ENCODE measurements around the gene ACTR10. TPM values are rescaled to one million over a fixed set of nuclear protein-coding genes. Genes with fewer than 3 reads are reported as not detected.
A peak's percentile ranks its signal among the peaks of the same experiment; 100 is the strongest.

Gene ACTR10
- polyA plus RNA-seq, 1 donor, result 68.1 TPM

DNA sequence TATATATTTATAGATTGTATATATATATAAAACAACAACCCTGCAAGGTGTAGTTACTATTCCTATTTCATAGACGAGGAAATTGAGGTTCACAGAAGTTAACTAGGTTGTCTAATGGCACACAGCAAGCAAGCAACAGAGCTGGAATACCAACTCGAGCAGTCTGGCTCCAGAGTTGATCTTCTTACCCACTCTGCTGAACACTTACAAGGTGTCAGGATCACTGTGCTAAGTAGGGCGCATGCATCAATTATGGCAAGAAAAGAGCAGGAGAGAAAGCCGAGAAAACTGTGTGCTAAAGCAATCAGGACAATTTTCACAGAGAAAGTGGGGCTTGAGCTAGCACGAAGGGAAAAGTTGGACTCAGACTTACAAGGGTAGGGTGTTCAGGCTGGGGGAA, 32.1 kb upstream of the ACTR10 start:
- Histone ChIP-seq H3K27me3 (ENCODE audit: control insufficient read depth, insufficient read depth, low read length) (peaks cover 3% of the 10 kb centered on the region), H3K36me3 (ENCODE audit: control insufficient read depth, insufficient read depth, low read length) (no peaks in the 10 kb centered on the region), H3K4me3 (ENCODE audit: low read length) (no peak overlapping the region), H3K4me1 (ENCODE audit: control insufficient read depth, insufficient read depth, low read length) (no peaks in the 10 kb centered on the region), H3K9me3 (ENCODE audit: control insufficient read depth, low read depth, low read length) (no peaks in the 10 kb centered on the region), H3K27ac (ENCODE audit: low read length) (no peak overlapping the region)
- no peak for DNase-seq
- WGBS (ENCODE audit: insufficient coverage, low lambda C conversion rate), result 100% methylated on average over 1 of the region's 5 CpGs

DNA sequence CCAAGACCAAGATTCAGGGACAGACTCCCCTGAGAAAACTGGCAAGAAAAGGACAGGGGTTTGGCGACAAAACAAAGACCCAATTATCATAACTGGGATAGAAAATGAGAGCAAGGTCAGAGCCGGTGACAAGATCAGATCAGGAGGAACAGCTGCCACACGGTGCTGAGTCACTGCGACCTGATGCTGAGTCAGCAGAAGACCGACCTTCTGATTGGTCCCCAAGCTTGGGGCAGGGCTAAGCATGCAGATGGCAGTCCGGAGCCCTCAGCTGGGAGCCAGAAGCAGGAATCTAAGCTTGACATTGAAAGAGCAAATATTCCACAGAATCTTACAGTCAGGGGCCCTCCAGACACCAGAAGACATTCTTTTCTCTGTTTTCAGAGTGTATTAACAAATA, 28.9 kb upstream of the ACTR10 start:
- no peak overlapping the region for H3K4me3 ChIP-seq (ENCODE audit: low read length)

DNA sequence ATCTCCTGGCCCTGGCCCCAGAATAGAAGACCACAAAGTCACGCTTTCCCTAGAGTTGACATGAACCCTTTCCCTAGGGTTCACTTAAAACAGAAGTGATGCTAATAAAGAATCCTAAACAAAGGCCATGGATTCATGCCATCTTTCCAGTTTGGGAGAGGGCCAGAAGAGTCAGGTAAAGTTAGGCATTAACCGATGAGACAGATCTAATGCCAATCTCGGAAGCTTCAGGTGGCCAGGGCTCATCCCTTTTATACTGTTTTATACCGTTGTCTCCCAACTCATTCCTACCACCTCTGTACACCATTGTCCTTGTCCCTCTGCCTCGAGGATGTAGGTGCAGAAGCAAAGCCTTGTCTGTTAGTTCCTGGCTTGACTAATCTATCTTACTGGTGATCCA, 22.8 kb upstream of the ACTR10 start:
- Histone ChIP-seq H3K4me3 (ENCODE audit: low read length) (no peak overlapping the region), H3K4me1 (ENCODE audit: control insufficient read depth, insufficient read depth, low read length) (no peaks in the 10 kb centered on the region), H3K36me3 (ENCODE audit: control insufficient read depth, insufficient read depth, low read length) (no peaks in the 10 kb centered on the region), H3K27ac (ENCODE audit: low read length) (no peak overlapping the region), H3K9me3 (ENCODE audit: control insufficient read depth, low read depth, low read length) (no peaks in the 10 kb centered on the region), H3K27me3 (ENCODE audit: control insufficient read depth, insufficient read depth, low read length) (no peaks in the 10 kb centered on the region)
- 80% methylated on average over 1 of the region's 5 CpGs for WGBS (ENCODE audit: insufficient coverage, low lambda C conversion rate)
- DNase-seq, result no peak

More for the DNA sequence above, 28.9 kb upstream of the ACTR10 start:
- no peaks in the 10 kb centered on the region for H3K4me1 ChIP-seq (ENCODE audit: control insufficient read depth, insufficient read depth, low read length)
- no CpG with 5 or more reads among the region's 6 CpGs for WGBS (ENCODE audit: insufficient coverage, low lambda C conversion rate)
- no peaks in the 10 kb centered on the region for H3K9me3 ChIP-seq (ENCODE audit: control insufficient read depth, low read depth, low read length)
- no peak overlapping the region for H3K27ac ChIP-seq (ENCODE audit: low read length)
- DNase-seq, result peak; percentile 77 to 78
- H3K27me3 ChIP-seq (ENCODE audit: control insufficient read depth, insufficient read depth, low read length), result peaks cover 3% of the 10 kb centered on the region
- H3K36me3 ChIP-seq (ENCODE audit: control insufficient read depth, insufficient read depth, low read length), result no peaks in the 10 kb centered on the region

DNA sequence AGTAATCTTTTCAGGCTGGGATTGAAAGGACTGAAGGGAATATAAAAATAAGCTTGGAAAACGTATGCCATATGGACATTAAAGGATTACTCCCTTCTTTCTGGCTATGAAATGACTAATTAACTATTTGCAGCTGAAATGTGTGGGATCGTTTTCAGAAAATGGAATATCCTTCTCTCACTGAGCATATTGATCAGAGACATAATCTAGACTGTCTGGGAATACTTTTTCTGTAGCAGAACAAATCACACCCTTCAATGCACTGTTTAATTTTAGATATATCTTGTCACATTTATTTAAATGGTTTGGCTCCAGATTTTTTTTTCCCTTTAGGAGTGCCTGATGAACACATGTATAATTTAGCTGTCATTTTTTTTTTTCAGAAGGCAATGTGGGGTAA, 10.8 kb upstream of the ACTR10 start:
- Histone ChIP-seq H3K27me3 (ENCODE audit: control insufficient read depth, insufficient read depth, low read length) (no peaks in the 10 kb centered on the region), H3K27ac (ENCODE audit: low read length) (no peak overlapping the region), H3K4me1 (ENCODE audit: control insufficient read depth, insufficient read depth, low read length) (peaks cover 16% of the 10 kb centered on the region), H3K9me3 (ENCODE audit: control insufficient read depth, low read depth, low read length) (no peaks in the 10 kb centered on the region), H3K4me3 (ENCODE audit: low read length) (no peak overlapping the region), H3K36me3 (ENCODE audit: control insufficient read depth, insufficient read depth, low read length) (no peaks in the 10 kb centered on the region)
- WGBS (ENCODE audit: insufficient coverage, low lambda C conversion rate), result no CpG with 5 or more reads among the region's 2 CpGs
- no peak for DNase-seq

DNA sequence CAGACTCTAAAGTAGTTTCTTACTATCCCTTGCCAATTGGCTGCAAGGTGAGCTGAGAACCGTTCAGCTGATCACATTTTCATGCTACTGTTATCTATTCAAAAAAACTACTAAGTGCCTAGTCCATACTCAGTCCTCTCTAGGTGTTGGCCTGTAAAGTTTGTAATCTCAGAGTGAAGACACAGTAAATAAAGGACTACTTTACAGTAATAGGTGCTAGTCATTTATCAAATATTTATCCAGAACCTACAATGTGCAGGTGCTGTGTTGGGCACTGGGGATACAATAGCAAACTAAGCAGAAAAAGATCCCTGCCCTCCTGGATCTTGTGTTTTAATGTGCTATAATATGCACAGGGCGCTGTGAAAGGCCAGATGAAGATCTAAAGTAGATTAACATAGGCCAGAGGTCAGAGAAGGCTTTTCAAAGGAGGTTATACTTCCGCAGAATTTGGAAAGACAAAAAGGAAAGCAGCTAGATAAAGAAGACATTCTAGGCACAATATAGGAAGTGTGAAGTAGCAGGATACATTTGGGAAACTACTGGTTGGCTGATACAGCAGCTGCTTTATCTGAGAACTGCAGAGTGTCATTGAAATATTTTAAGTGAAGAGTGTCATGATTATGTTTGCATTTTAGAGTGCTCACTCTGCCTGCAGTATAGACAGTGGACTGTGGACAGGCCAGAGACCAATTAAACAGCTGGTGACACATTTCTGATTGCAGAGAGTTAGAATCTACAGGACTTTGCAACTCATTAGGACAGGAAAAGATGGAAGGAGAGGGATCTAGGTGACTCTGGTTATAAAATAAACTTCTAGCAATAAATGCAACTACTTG, 8.0 kb upstream of the ACTR10 start:
- Histone ChIP-seq H3K27me3 (ENCODE audit: control insufficient read depth, insufficient read depth, low read length) (no peaks in the 10 kb centered on the region), H3K4me1 (ENCODE audit: control insufficient read depth, insufficient read depth, low read length) (peaks cover 16% of the 10 kb centered on the region), H3K9me3 (ENCODE audit: control insufficient read depth, low read depth, low read length) (no peaks in the 10 kb centered on the region), H3K27ac (ENCODE audit: low read length) (no peak overlapping the region), H3K36me3 (ENCODE audit: control insufficient read depth, insufficient read depth, low read length) (no peaks in the 10 kb centered on the region), H3K4me3 (ENCODE audit: low read length) (no peak overlapping the region)
- DNase-seq, result peak; percentile 29 to 59
- WGBS (ENCODE audit: insufficient coverage, low lambda C conversion rate), result 38% methylated on average over 1 of the region's 3 CpGs

DNA sequence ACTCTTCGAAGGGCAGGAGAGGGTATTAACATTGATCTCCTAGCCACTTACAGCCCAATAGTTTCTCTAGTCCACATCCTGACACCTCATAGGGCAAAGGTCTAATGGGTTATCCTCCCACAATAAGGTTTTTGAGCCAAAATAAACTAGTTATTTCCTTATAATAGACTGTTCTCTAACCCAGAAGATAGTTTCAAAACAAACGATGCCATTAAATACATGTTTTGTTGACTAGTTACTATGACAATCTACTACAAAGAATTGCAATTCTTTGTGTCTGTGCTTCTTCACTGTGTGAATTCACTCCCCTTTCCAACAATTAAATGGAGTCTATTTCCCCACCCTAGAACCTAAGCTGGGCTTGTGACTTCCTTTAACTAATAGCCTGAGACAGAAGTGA, 6.4 kb upstream of the ACTR10 start:
- DNase-seq, result peak in 1 of 2 donors; percentile 24
- H3K27ac ChIP-seq (ENCODE audit: low read length), result no peak overlapping the region
- WGBS (ENCODE audit: insufficient coverage, low lambda C conversion rate), result 71% methylated on average over 1 of the region's 2 CpGs

DNA sequence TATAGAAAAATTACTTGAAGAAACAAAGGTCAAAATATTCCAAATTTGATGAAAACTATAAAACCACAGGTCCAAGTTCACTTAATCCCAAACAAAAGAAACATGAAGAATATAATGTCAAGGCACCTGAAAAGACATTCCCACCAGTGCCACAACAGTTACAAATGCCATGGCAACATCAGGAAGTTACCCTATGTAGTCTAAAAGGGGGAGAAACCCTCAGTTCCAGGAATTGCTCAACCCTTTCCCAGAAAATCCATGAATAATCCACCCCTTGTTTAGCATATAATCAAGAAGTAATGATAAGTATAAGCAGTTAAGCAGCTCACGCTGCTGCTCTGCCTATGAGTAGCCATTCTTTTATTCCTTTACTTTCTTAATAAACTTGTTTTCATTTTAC, 3.8 kb upstream of the ACTR10 start:
- DNase-seq, result no peak
- no peaks in the 10 kb centered on the region for H3K9me3 ChIP-seq (ENCODE audit: control insufficient read depth, low read depth, low read length)
- H3K27ac ChIP-seq (ENCODE audit: low read length), result no peak overlapping the region
- H3K27me3 ChIP-seq (ENCODE audit: control insufficient read depth, insufficient read depth, low read length), result no peaks in the 10 kb centered on the region
- H3K36me3 ChIP-seq (ENCODE audit: control insufficient read depth, insufficient read depth, low read length), result no peaks in the 10 kb centered on the region
- H3K4me3 ChIP-seq (ENCODE audit: low read length), result no peak overlapping the region
- H3K4me1 ChIP-seq (ENCODE audit: control insufficient read depth, insufficient read depth, low read length), result peaks cover 16% of the 10 kb centered on the region
- 80% methylated on average over 1 of the region's 1 CpG for WGBS (ENCODE audit: insufficient coverage, low lambda C conversion rate)

More for the DNA sequence above, 6.4 kb upstream of the ACTR10 start:
- H3K27me3 ChIP-seq (ENCODE audit: control insufficient read depth, insufficient read depth, low read length), result no peaks in the 10 kb centered on the region
- no peaks in the 10 kb centered on the region for H3K36me3 ChIP-seq (ENCODE audit: control insufficient read depth, insufficient read depth, low read length)
- H3K4me3 ChIP-seq (ENCODE audit: low read length), result no peak overlapping the region
- H3K9me3 ChIP-seq (ENCODE audit: control insufficient read depth, low read depth, low read length), result no peaks in the 10 kb centered on the region
- peaks cover 16% of the 10 kb centered on the region for H3K4me1 ChIP-seq (ENCODE audit: control insufficient read depth, insufficient read depth, low read length)

DNA sequence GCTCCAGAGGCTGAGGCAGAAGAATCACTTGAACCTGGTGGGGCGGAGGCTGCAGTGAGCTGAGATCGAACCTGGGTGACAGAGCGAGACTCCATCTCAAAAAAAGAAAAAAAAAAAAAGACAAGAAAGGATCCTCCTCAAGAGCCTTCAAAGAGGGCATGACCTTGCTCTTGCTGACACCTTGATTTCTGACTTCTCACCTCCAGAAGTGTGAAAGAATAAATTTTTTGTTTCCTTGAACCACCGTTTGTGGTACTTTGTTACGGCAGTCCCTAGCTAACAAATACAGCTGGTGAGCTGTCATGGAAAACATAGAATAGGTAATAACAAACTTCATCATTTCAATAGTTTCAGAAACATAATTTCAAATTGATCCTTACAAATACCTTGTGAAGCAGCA, 1.9 kb upstream of the ACTR10 start:
- 80% methylated on average over 2 of the region's 5 CpGs for WGBS (ENCODE audit: insufficient coverage, low lambda C conversion rate)
- no peak for DNase-seq
- no peak overlapping the region for H3K27ac ChIP-seq (ENCODE audit: low read length)

DNA sequence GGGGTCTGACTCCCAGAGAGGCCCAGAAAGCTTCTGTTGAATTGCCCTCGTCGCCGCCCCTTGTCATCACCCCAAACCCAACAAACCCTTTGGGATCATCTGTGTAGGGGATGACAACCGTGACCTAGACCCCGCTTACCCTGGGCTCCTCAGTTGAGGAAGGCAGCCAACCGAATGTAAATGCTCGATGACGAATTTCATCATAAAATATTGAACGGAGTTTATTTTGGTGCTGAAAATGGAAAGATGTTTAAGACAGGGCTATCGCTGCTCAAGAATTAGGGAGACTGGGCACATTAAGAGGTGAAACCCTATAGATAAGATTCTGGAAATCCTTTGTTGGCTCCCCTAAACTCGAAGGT, 512 bp downstream of the ACTR10 start:
- no peak for DNase-seq
- peaks cover 2% of the 10 kb centered on the region for H3K4me1 ChIP-seq (ENCODE audit: control insufficient read depth, insufficient read depth, low read length)
- H3K4me3 ChIP-seq (ENCODE audit: low read length), result peak overlapping the region; percentile 82
- no CpG with 5 or more reads among the region's 11 CpGs for WGBS (ENCODE audit: insufficient coverage, low lambda C conversion rate)
- peak overlapping the region; percentile 80 for H3K27ac ChIP-seq (ENCODE audit: low read length)
- H3K27me3 ChIP-seq (ENCODE audit: control insufficient read depth, insufficient read depth, low read length), result no peaks in the 10 kb centered on the region
- no peaks in the 10 kb centered on the region for H3K9me3 ChIP-seq (ENCODE audit: control insufficient read depth, low read depth, low read length)
- H3K36me3 ChIP-seq (ENCODE audit: control insufficient read depth, insufficient read depth, low read length), result peaks cover 2% of the 10 kb centered on the region

More for the DNA sequence above, 1.9 kb upstream of the ACTR10 start:
- Histone ChIP-seq H3K4me3 (ENCODE audit: low read length) (no peak overlapping the region), H3K9me3 (ENCODE audit: control insufficient read depth, low read depth, low read length) (no peaks in the 10 kb centered on the region), H3K4me1 (ENCODE audit: control insufficient read depth, insufficient read depth, low read length) (peaks cover 11% of the 10 kb centered on the region), H3K36me3 (ENCODE audit: control insufficient read depth, insufficient read depth, low read length) (no peaks in the 10 kb centered on the region), H3K27me3 (ENCODE audit: control insufficient read depth, insufficient read depth, low read length) (no peaks in the 10 kb centered on the region)

DNA sequence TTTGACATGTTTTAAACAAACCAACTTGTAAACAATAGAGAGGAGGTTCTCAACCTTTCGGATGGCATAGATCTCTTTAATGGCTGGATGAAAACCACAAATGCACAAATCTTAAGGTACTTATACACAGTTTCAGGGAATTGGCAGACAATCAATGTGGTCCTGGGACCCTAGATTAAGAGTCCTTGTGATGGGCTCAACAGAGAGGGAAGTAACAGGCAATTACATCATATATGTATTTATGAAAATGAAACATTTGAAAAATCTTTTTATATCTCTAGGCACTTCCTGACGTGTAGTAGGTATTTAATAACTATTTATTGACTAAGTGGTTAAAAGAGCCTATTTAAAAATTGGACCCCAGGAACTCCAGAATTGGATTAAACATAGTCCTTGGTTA, 897 bp downstream of the ACTR10 start:
- H3K36me3 ChIP-seq (ENCODE audit: control insufficient read depth, insufficient read depth, low read length), result peaks cover 2% of the 10 kb centered on the region
- H3K4me3 ChIP-seq (ENCODE audit: low read length), result peak overlapping the region; percentile 82
- no peaks in the 10 kb centered on the region for H3K9me3 ChIP-seq (ENCODE audit: control insufficient read depth, low read depth, low read length)
- no CpG with 5 or more reads among the region's 2 CpGs for WGBS (ENCODE audit: insufficient coverage, low lambda C conversion rate)
- H3K27me3 ChIP-seq (ENCODE audit: control insufficient read depth, insufficient read depth, low read length), result no peaks in the 10 kb centered on the region
- H3K27ac ChIP-seq (ENCODE audit: low read length), result peak overlapping the region; percentile 80
- DNase-seq, result peak in 1 of 2 donors; percentile 43
- H3K4me1 ChIP-seq (ENCODE audit: control insufficient read depth, insufficient read depth, low read length), result peaks cover 2% of the 10 kb centered on the region

DNA sequence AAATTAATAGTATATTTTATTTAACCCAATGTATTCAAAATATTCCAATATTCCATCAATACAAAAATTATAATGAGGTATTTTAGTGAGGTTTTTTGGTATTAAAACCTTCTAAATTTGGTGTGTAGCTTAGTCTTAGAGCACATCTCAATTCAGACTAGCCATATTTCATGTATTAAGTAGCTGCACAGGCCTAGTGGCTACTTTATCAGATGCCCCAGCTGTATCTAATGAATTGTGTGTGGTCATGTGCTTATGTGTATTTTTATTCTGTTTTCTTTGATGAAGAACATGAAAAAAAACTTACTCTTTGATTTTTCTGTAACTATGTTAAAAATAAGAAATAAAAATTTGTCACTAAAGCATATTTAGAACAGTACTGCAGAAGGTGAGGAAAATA, 13.2 kb downstream of the ACTR10 start:
- H3K27ac ChIP-seq (ENCODE audit: low read length), result no peak overlapping the region
- peaks cover 38% of the 10 kb centered on the region for H3K36me3 ChIP-seq (ENCODE audit: control insufficient read depth, insufficient read depth, low read length)
- no peaks in the 10 kb centered on the region for H3K27me3 ChIP-seq (ENCODE audit: control insufficient read depth, insufficient read depth, low read length)
- no peak overlapping the region for H3K4me3 ChIP-seq (ENCODE audit: low read length)
- no peak for DNase-seq
- H3K9me3 ChIP-seq (ENCODE audit: control insufficient read depth, low read depth, low read length), result no peaks in the 10 kb centered on the region
- no peaks in the 10 kb centered on the region for H3K4me1 ChIP-seq (ENCODE audit: control insufficient read depth, insufficient read depth, low read length)
